ENCODE measurements around the gene GAB2.

The GAB2 gene

GRCh38 chr11:78312712-78313111 lies 104.9 kb downstream of the GAB2 start:
- CTCF ChIA-PET, result interaction anchor here (0.7 kb wide), 1 partner anchor 101 kb away, joined by 3 read pairs; no protein-coding TSS in a partner anchor
- TF ChIP-seq ZNF146 (tag by site-specific recombination; IDR thresholded peaks at IDR 0.05) (no peak), ZNF341 (tag by site-specific recombination; IDR thresholded peaks at IDR 0.05; ENCODE audit: low read depth) (no peak), AEBP2 (tag by site-specific recombination; IDR thresholded peaks at IDR 0.05; ENCODE audit: borderline replicate concordance) (no peak), ZBTB48 (tag by site-specific recombination; IDR thresholded peaks at IDR 0.05) (no peak), ZNF791 (tag by site-specific recombination; IDR thresholded peaks at IDR 0.05) (no peak), ZNF692 (tag by site-specific recombination; IDR thresholded peaks at IDR 0.05) (no peak), ZBTB7A (tag by site-specific recombination; IDR thresholded peaks at IDR 0.05; ENCODE audit: low read depth) (no peak)
- TF ChIP-seq, protein P1, sequence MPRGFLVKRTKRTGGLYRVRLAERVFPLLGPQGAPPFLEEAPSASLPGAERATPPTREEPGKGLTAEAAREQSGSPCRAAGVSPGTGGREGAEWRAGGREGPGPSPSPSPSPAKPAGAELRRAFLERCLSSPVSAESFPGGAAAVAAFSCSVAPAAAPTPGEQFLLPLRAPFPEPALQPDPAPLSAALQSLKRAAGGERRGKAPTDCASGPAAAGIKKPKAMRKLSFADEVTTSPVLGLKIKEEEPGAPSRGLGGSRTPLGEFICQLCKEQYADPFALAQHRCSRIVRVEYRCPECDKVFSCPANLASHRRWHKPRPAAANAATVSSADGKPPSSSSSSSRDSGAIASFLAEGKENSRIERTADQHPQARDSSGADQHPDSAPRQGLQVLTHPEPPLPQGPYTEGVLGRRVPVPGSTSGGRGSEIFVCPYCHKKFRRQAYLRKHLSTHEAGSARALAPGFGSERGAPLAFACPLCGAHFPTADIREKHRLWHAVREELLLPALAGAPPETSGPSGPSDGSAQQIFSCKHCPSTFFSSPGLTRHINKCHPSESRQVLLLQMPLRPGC (tag by site-specific recombination; IDR thresholded peaks at IDR 0.05), result no peak
- TF ChIP-seq, protein P2, sequence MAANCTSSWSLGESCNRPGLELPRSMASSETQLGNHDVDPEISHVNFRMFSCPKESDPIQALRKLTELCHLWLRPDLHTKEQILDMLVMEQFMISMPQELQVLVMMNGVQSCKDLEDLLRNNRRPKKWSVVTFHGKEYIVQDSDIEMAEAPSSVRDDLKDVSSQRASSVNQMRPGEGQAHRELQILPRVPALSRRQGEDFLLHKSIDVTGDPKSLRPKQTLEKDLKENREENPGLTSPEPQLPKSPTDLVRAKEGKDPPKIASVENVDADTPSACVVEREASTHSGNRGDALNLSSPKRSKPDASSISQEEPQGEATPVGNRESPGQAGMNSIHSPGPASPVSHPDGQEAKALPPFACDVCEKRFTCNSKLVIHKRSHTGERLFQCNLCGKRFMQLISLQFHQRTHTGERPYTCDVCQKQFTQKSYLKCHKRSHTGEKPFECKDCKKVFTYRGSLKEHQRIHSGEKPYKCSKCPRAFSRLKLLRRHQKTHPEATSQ (tag by site-specific recombination; IDR thresholded peaks at IDR 0.05), result no peak

DNA sequence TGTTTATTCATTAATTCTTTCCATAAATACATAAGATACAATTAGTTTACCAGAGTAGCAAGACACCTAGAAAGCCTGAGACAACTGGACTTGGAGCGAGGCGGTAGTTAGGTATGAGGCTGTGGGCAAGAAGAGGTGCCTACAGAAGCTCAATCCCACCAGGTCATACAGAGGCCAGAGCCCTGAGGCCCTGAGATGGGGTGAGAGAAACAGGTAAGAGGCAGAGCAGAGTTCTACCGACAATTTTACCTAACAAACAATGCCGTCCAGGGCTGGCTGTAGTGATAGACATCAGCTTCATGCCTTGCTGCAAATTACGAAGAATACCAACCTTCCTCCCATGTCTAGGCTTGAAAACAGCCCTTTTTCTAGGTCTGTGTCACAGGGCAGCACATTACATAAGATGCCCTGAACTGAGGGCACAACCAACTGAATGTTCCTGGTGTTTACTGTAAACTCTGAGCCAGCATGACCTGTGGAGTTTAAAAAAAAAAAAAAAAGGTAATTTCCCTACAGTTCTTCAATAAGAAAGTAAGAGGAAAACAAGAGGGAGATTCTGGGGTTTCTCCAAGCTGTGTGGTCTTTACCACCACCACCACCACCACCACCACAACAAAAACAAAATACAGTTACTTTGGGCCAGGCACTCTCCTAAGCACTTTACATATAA lies 105.8 kb downstream of the GAB2 start:
- H3K4me3 ChIP-seq (ENCODE audit: low read depth, low read length), result no peak overlapping the region
- ChIA-PET POLR2A (no interaction called here), CTCF (no interaction called here)
- H3K27ac ChIP-seq (ENCODE audit: extremely low read depth, low read depth, low read length), result no peak overlapping the region
- H3K9me3 ChIP-seq (ENCODE audit: control insufficient read depth, insufficient read depth, low read depth, low read length), result no peaks in the 10 kb centered on the region
- H3K4me1 ChIP-seq (ENCODE audit: control insufficient read depth, insufficient read depth, low read length), result no peaks in the 10 kb centered on the region
- no peak for TF ChIP-seq ZNF510 (tag by site-specific recombination; IDR thresholded peaks at IDR 0.05; ENCODE audit: insufficient replicate concordance)
- TF ChIP-seq KLF10 (tag by site-specific recombination; IDR thresholded peaks at IDR 0.05), result no peak
- no peak for TF ChIP-seq KLF16 (tag by site-specific recombination; IDR thresholded peaks at IDR 0.05)
- no peak for TF ChIP-seq ZNF223 (tag by site-specific recombination; IDR thresholded peaks at IDR 0.05)
- no peak for TF ChIP-seq ZNF623 (tag by site-specific recombination; IDR thresholded peaks at IDR 0.05)
- TF ChIP-seq ZNF549 (tag by site-specific recombination; IDR thresholded peaks at IDR 0.05), result no peak
- no peak for TF ChIP-seq ZNF639 (tag by site-specific recombination; IDR thresholded peaks at IDR 0.05)
- no peak for TF ChIP-seq PRDM1 (tag by site-specific recombination; IDR thresholded peaks at IDR 0.05)
- no peak for TF ChIP-seq ZNF19 (tag by site-specific recombination; IDR thresholded peaks at IDR 0.05; ENCODE audit: low read depth)
- TF ChIP-seq ZNF654 (tag by site-specific recombination; IDR thresholded peaks at IDR 0.05; ENCODE audit: low read depth), result no peak
- no peak for TF ChIP-seq ZNF10 (tag by site-specific recombination; IDR thresholded peaks at IDR 0.05)
- no peak for TF ChIP-seq ZNF132 (tag by site-specific recombination; IDR thresholded peaks at IDR 0.05; ENCODE audit: borderline replicate concordance)
- TF ChIP-seq ZSCAN30 (tag by site-specific recombination; IDR thresholded peaks at IDR 0.05), result no peak
- TF ChIP-seq ZNF530 (tag by site-specific recombination; IDR thresholded peaks at IDR 0.05; ENCODE audit: low read depth), result no peak
- TF ChIP-seq FEZF1 (tag by site-specific recombination; IDR thresholded peaks at IDR 0.05), result no peak
- no peak for TF ChIP-seq OVOL3 (tag by site-specific recombination; IDR thresholded peaks at IDR 0.05)
- H3K36me3 ChIP-seq (ENCODE audit: control insufficient read depth in 2 of 2, insufficient read depth in 1 of 2, low read length in 2 of 2), result no peaks in the 10 kb centered on the region

More at GRCh38 chr11:78312712-78313111, 104.9 kb downstream of the GAB2 start:
- Histone ChIP-seq H3K4me1 (ENCODE audit: control insufficient read depth, insufficient read depth, low read length) (no peaks in the 10 kb centered on the region), H3K36me3 (ENCODE audit: control insufficient read depth in 2 of 2, insufficient read depth in 1 of 2, low read length in 2 of 2) (no peaks in the 10 kb centered on the region), H3K4me3 (ENCODE audit: low read depth, low read length) (no peak overlapping the region), H3K27ac (ENCODE audit: extremely low read depth, low read depth, low read length) (no peak overlapping the region), H3K9me3 (ENCODE audit: control insufficient read depth, insufficient read depth, low read depth, low read length) (no peaks in the 10 kb centered on the region)
- POLR2A ChIA-PET, result no interaction called here
